Left hindlimb (tissue), 1 donor: ENCODE data around the gene SLC49A4.

Experiments
- DNase-seq: peaks from one replicate; pipeline ENCODE4 v3.0.0-alpha.2; 2018

Gene SLC49A4

GRCh38 chr3:122930063-122930997 is 135.5 kb downstream of the SLC49A4 start:
- DNase-seq = peak; percentile 54
